IMR-90 (cell line): ENCODE data around the gene GARNL3.

Experiments used
- FOS ChIP-seq: fragments of 150-350 bp; IDR thresholded peaks from 2 replicates; pipeline ENCODE4 v1.6.1; 2016; ENCODE audit warnings: low read depth, low read length
- MAFK ChIP-seq: IDR thresholded peaks from 2 replicates; pipeline ENCODE4 v1.6.1; 2012; ENCODE audit warnings: low read depth, low read length, improper control_type of control experiment
- MAZ ChIP-seq: IDR thresholded peaks from 2 replicates; pipeline ENCODE4 v1.6.1; 2012; ENCODE audit warnings: low read depth, mild to moderate bottlenecking, low read length, improper control_type of control experiment, moderate library complexity, borderline replicate concordance
- POLR2A ChIP-seq: IDR thresholded peaks from 2 replicates; pipeline ENCODE4 v1.6.1; 2012; ENCODE audit warnings: mild to moderate bottlenecking, low read depth, low read length
- RCOR1 ChIP-seq: IDR thresholded peaks from 2 replicates; pipeline ENCODE4 v1.6.1; 2012; ENCODE audit warnings: mild to moderate bottlenecking, low read length, improper control_type of control experiment; ENCODE audit not compliant: insufficient replicate concordance
- TF ChIP-seq, protein P1 (sequence below): conservative IDR thresholded peaks from 2 replicates; pipeline ENCODE4 v1.5.1; 2012; ENCODE audit warnings: mild to moderate bottlenecking, low read depth, low read length, improper control_type of control experiment
- TF ChIP-seq, protein P2 (sequence below): fragments of 150-350 bp; IDR thresholded peaks from 2 replicates; pipeline ENCODE4 v1.6.1; 2017; ENCODE audit warnings: mild to moderate bottlenecking, antibody characterized with exemption, low read length, low read depth
- TF ChIP-seq, protein P3 (sequence below): fragments of 150-350 bp; IDR thresholded peaks from 2 replicates; pipeline ENCODE4 v1.6.1; 2016; ENCODE audit warnings: low read depth, mild to moderate bottlenecking, low read length, moderate library complexity, borderline replicate concordance

DNA sequence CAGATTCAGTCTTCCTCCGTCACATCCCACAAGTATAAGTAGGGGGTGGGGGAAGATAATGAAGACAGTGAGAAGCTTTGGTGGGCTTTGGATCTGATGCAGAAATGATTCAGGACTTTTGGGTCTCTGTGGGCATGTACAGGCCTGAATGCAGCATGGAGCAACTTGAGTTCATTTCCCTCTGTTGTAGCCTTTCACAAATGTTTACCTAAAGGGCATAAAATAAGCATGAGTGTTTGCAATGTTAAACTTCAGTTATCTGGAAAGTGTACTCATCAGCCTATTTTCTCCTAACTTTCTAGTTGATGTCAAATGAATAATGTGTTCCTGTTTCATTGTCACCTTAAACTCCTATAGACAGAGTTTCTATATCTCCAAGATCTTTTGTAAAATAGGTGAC is 39.3 kb downstream of the GARNL3 start:
- TF ChIP-seq, protein P1, sequence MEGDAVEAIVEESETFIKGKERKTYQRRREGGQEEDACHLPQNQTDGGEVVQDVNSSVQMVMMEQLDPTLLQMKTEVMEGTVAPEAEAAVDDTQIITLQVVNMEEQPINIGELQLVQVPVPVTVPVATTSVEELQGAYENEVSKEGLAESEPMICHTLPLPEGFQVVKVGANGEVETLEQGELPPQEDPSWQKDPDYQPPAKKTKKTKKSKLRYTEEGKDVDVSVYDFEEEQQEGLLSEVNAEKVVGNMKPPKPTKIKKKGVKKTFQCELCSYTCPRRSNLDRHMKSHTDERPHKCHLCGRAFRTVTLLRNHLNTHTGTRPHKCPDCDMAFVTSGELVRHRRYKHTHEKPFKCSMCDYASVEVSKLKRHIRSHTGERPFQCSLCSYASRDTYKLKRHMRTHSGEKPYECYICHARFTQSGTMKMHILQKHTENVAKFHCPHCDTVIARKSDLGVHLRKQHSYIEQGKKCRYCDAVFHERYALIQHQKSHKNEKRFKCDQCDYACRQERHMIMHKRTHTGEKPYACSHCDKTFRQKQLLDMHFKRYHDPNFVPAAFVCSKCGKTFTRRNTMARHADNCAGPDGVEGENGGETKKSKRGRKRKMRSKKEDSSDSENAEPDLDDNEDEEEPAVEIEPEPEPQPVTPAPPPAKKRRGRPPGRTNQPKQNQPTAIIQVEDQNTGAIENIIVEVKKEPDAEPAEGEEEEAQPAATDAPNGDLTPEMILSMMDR, result no peak
- no peak for TF ChIP-seq RCOR1
- TF ChIP-seq POLR2A, result no peak
- TF ChIP-seq MAFK, result no peak
- no peak for TF ChIP-seq FOS
- TF ChIP-seq, protein P2, sequence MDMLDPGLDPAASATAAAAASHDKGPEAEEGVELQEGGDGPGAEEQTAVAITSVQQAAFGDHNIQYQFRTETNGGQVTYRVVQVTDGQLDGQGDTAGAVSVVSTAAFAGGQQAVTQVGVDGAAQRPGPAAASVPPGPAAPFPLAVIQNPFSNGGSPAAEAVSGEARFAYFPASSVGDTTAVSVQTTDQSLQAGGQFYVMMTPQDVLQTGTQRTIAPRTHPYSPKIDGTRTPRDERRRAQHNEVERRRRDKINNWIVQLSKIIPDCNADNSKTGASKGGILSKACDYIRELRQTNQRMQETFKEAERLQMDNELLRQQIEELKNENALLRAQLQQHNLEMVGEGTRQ, result no peak
- TF ChIP-seq, protein P3, sequence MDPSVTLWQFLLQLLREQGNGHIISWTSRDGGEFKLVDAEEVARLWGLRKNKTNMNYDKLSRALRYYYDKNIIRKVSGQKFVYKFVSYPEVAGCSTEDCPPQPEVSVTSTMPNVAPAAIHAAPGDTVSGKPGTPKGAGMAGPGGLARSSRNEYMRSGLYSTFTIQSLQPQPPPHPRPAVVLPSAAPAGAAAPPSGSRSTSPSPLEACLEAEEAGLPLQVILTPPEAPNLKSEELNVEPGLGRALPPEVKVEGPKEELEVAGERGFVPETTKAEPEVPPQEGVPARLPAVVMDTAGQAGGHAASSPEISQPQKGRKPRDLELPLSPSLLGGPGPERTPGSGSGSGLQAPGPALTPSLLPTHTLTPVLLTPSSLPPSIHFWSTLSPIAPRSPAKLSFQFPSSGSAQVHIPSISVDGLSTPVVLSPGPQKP, result no peak
- TF ChIP-seq MAZ, result no peak
